Loucy (cell line): ENCODE results near the gene CACNB2.

Source experiments
- CTCF ChIP-seq: fragments of 200-600 bp; sonication (generic); conservative IDR thresholded peaks from 2 replicates; pipeline ENCODE4 v1.5.1; 2014; ENCODE audit warnings: mild to moderate bottlenecking, antibody characterized with exemption, low read length
- EZH2phosphoT487 ChIP-seq: fragments of 200-600 bp; IDR thresholded peaks from 2 replicates; pipeline ENCODE4 v1.6.1; 2018; ENCODE audit warnings: antibody characterized with exemption, mild to moderate bottlenecking, moderate library complexity, borderline replicate concordance

- peak; percentile 93 for TF ChIP-seq CTCF
- no peak for TF ChIP-seq EZH2phosphoT487
Measured at GRCh38 chr10:18214691-18215563, 74.7 kb downstream of the CACNB2 start.
